ENCODE results near the gene DIP2C.

- TF ChIP-seq POLR2A (IDR thresholded peaks at IDR 0.05) (no peak), CTCF (IDR thresholded peaks at IDR 0.05) (no peak)
Observed at GRCh38 chr10:279232-279631, 410.2 kb downstream of the DIP2C start.
